ENCODE results near the gene DOK3.

Gene DOK3, protein sequence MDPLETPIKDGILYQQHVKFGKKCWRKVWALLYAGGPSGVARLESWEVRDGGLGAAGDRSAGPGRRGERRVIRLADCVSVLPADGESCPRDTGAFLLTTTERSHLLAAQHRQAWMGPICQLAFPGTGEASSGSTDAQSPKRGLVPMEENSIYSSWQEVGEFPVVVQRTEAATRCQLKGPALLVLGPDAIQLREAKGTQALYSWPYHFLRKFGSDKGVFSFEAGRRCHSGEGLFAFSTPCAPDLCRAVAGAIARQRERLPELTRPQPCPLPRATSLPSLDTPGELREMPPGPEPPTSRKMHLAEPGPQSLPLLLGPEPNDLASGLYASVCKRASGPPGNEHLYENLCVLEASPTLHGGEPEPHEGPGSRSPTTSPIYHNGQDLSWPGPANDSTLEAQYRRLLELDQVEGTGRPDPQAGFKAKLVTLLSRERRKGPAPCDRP

DNA sequence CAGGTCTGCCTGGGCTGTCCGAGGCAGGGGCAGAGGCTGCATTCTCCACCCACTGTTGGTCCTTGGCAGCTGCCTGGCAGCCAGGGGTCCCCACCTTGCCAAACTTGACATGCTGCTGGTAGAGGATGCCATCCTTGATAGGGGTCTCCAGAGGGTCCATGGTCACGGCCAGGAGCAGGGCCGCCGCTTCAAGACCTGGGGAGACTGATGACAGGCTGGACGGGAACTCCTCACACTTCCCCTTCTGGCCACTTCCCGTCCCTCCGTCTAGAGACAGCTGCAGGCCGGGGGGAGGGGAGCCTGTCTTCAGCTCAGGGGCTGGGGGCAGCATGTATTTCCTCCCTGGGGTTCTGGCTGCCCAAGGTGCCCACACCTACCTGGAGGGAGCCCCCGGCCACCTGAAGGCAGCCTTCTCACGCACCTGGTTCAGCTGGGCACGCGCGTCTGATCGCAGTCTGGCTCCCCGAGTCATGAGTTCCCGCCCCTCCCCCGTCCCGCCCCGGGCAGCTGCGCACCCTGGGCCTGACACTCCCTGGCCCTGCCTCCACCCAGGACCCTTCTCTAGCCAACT is at the start of gene DOK3:
DOK3 (minus strand) TSS at position 446 of the 571 bp plus-strand sequence; CDS start at position 160, 286 bp downstream.
- no peak for DNase-seq

DNA sequence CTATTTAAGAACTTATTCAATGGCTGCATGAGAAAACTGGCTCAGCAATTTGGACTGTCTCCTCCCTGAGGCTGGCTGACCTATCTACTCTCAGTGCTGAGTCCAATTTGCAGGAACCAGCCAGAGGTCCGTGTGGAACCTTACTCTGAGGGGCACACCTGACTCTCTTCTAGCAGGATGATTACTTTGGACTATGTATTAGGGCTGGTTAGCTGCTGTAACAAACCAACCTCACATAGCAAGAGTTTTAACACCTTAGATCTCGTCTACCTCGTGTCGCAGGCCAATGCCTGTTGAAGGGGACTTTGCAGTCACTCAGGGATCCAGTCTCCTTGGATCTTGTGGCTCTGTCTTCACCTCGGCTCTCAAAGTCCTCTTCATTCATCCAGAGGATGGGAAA is 48.2 kb upstream of the DOK3 start:
- no peak for DNase-seq

DNA sequence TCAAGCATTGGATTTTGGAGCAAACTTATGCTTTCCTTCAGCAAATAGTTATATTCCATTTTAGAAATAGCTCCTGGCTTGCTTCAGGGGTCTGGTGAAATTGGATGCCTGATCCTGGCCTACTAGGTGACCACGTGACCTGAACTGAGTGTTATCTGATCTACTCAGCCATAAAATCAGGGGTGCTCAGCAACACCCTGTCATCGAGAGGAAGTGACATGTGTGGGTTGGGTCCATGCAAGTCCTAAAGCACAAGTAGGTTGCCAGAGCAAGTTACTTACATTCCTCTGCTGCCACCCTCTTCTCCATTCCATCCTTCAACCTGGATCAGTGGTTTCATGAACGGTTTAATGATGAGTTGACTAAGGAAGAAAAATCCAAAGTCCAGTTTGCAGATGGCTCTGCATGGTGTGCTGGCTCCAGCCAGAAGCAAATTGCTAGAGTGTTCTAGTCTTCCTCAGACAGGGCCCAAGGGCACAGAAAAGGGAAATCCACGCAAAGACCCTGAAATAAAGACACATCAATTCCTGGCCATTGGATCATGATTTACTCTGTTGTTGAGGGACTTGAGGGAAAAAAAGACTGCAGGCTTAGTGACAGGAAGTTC is 47.5 kb upstream of the DOK3 start:
- DNase-seq: no peak

DNA sequence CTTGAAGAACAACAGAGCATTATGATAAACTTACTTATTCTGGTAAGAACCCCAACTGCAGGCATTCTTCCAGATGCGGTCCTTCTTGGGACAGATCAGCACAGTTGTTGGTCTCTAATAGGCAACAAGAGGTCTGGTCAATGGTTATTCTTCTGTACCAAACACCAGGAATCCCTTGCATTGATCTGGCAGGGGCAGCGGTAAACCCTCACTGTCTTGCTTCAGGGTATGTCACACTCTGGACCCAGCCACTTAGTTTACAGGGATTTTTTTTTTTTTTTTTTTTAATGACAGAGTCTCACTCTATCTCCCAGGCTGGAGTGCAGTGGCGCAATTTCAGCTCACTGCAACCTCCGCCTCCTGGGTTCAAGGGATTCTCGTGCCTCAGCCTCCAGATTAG is 46.0 kb upstream of the DOK3 start:
- DNase-seq: no peak

DNA sequence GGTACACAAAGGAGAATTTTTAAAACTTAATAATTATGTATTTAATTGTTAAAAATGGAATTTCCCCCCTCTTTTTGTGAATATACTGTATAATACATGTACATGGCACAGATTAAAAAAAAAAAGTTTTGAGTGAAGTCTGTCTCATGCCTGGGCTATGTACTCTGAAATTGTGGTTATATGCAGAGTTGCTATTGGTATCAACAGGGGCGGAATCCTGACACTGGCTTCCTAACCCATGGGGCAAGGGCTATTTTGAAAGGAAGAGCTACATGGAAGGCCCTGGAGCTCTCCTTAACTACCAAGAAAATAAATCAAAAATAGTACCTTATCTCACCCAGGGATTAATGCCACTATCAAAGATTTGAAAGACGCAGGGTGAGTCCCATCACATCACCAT is 45.6 kb upstream of the DOK3 start:
- DNase-seq: no peak

DNA sequence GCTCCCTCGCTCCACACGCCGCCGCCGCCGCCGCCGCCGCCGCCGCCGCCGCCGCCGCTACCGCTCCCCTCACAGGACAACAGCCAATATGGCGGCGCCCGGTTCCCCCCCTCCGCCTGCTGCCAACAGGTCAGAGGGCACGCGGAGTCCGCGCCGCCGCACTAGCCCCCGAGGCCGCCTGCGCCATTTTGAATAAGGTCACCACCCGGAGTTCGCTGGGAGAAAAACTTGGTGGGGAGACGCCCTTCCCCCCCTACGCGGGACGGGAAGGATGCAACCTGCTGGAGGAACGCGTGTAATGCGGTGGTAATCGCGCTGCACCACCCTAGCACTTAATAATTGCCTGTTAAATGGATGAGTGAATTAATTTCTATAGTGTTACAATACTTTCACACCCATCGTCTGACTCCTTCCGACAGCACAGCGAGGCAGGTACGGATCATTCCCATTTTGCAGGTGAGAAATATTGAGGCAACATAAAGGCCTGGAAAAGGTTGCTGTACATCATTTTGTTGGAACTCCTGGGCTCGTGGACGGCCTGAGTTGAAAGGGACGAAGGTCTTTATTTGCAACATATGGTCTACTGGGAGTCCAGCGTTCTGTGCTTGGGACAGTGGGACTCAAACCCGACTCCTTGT is 45.0 kb upstream of the DOK3 start, which contains the start of gene FAM193B:
FAM193B (minus strand) TSS at position 90 of the 638 bp plus-strand sequence. CDS start 105 bp downstream, outside the sequence.
- DNase-seq: peak; percentile 79

DNA sequence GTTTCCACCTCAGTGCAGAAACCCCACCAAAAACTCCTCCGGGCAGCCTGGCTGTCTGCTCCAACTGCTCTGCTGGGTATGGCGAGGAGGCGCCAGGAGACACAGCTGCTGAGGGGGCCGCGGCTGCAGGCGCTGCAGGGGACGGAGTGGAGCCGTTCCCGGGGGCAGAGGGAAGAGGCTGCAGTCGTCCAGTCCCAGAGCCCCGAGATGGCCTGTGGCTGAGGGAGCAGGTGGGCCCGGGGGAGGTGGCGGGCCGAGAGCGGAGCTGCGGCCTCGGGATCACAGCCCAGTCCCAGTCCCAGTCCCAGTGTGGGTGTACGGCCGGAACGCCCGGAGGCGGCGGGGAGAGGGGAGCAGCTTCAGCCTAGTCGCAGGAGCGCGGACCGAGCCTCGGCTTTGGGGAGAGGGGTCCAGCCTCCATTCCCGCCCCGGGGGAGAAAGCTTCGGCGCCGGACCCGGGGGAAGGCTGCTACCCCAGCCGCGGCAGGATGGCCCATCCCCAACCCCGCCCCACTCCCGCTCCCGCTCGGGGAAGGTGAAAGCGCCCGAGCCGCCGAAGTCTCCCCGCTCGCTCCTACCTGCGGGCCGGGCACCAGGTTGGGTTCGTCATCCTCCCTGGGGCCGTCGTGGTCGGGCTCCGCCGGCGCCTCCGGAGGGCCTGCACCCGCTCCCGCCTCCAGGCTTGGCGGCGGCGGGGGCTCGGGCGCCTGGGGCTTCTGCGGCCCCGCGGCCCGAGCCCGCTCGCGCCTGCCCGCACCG is 44.2 kb upstream of the DOK3 start:
- peak; percentile 11 for DNase-seq

DNA sequence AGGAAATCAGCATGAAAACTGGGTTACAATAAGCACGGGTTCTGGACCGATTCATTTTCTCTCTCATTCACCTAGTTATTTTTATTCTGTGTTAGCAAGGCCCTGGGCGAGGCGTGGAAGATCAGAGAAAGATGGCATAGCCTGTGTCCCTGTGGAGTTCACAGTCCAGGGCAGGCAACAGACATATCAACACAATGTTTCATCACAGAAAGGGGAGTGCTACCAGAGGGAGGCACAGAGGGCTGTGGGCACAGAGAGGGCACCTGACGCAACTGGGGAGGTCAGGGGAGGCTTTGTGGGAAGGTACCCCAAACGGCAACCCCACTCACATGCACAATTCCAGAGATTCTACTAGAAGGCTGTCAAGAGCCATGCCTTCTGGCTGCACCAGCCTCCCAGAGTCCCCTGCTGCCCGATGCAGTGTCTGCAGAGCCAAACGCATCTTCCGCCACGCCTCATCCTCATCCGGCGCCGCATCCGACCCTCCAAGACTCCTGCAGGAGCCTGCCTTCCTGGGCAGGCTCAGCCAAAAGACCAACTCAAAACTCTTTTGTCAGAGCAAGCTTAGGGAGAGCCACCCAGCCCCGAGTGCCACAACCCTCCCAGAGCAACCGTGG is 43.3 kb upstream of the DOK3 start:
- no peak for DNase-seq

DNA sequence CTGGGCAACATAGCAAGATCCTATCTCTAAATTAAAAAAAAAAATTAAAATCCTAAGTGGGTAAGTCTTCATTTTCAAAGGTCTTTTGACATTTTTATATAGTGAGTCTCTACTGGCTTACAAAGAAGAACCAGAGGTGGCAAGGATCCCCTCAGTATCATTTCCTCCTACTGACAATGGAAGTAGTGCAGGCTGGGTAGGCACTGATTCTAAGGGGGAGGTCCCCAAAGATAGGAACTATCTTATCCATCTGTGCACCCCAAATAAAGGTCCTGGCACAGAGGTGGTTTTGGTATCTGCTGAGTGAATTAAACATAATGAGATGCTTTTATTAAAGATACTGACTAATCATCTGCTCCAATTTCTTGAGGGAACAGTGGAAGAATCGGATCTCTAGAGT is 40.5 kb upstream of the DOK3 start:
- no peak for DNase-seq

DNA sequence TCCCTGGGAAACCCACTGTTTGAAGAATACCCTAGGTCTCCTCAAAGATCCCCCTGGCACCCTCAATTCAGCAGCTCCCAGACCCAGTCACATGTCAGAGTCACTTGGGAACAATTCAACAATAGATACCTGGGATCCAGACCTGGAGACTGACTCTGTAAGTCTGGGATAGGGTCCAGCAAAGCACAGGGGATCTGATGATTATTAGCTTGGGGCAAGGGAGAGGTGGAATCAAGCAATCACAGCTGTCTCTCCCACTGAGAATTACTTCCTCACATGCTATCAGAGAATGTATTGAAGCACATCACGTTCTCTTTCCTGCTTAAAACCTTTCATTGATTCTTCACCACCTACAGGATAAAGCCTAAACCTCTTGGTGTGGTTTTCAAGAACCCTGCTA is 38.9 kb upstream of the DOK3 start:
- DNase-seq: no peak

DNA sequence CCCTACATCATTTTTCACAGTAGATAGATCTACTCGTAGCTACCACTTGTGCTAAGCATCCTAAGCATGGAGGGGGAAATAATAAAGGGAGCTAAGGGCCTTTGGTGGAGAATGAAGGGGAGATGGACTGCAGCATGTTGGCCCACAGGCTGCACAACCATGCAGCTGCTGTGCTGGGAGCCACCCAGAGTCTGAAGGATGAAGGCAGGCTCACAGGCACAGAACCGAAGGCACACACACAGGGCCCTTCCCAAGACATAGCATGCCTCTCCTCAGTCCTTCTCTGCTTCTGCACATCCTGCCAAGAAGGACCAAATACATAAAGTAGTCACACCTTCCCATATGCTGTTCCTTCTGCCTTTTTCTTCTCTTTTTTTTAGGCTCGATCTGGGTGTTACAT is 38.1 kb upstream of the DOK3 start:
- DNase-seq: no peak

DNA sequence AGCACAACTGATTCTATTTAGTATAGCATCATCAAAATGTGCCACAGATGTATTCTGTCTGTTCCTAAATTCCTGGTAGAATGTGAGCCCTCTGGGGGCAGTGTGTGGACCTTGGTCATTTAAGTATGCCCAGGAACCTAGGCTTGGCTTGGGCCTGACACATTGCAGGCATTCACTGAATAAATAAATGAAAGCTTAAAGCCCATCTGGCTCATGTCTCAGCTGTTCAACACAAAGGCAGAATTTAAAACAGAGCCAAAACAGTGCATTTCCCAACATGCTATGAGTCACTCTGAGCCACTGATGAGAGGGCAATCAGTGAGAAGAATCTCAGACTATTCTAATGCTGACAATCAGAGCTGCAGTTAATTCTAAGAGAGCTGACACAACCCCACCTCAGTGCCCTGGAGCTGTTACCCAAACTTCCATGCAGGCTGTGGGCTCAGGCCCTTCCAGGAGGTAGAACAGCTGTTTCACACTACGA is 36.7 kb upstream of the DOK3 start:
- no peak for DNase-seq

DNA sequence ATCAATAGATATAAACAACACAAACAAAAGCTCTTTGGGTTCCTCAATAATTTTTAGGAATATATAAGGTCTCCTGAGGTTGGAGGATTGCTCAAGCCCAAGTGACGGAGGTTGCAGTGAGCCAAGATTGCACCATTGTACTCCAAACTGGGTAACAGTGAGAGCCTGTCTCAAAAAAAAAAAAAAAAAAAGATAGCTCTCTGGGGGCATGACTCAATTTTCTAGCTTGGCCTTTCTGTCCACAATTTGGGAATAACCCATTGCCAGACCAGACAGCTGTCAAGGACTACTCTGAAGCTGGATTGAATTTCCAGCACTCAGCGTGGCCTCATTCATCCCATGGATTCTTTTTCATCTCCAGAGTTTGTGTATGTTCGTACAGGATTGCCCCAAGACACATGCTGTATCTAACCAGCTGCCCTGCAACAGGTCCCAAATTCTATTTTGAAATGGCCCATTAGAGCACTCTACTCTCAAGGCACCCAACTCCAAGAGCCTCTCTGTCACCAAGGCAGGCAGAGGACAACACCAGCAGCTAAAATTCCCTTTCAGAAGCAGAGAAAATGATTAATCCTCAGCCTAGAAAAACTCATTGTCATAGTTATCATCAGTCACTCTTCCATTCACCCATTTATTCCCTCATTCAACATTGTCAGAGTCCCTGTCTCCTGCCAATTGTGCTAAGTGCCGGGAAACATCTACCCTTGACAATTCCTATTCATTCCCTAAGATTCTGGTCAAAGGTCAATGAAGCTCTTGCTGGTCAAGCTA is 36.0 kb upstream of the DOK3 start:
- no peak for DNase-seq

DNA sequence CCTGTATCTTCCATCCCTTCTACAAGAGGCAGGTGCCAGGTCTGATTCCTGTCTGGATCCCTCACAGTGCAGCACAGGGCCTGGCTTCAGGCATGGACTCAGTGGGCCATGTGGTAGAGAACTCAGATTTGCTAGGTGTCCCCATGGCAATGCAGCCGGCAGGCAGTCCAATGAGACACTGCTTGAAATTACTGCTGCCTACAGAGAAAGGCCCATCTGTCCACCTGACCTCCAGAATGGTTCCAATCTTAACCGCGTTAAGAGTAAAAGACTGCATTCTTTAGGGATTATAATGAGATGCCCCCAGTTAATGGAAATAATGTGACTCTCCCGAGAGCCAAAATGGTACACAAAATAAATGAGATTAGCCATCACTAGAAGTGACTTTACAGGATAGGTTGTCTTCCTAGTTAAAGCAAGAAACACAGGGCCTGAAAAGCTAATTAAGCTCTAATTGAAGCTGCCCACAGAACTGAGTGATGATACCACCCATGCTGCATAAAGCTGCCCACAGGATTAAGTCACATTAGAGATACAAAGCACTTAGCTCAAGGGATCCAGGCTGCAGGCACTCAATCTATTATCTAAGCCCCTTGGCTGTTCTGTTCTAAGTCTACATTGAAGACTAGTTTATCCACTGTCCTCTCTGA is 33.3 kb upstream of the DOK3 start:
- DNase-seq: no peak

DNA sequence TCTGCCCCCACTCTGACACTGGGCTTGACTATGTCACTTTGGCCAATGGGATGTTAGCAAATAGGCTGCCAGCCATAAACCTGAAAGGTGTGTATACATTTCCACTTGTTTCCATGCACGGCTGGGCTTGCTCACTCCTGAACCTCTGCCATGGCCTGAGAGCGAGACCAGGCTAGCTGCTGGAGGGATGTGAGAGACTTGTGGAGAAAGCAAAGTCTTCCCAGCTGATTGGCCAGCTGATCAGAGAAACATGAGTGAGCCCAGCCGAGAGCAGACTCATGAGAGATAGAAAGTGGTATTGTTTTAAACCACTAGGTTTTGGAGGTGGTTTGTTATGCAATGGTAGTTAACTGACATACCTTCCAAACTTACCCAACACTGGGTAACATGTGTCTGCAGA is 30.8 kb upstream of the DOK3 start:
- no peak for DNase-seq

DNA sequence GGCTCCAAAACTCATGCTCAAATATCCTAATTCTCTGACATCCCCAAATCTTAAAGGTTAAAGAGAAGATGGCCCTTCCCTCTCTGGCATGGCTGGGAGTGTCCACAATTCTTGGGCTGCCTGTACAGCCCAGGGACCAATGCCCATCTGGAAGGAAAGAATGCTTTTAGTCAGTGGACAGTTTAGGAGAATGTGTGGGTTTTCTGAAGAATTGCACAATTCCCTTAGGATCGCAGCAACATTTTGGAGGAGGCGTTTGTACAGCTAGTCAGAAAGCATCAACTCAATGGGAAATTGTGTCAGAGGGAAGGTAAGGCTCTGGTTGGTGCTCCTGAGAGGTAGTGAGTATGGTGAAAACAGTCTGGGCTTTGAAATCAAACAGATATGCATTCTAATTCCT is 29.8 kb upstream of the DOK3 start:
- DNase-seq: no peak

DNA sequence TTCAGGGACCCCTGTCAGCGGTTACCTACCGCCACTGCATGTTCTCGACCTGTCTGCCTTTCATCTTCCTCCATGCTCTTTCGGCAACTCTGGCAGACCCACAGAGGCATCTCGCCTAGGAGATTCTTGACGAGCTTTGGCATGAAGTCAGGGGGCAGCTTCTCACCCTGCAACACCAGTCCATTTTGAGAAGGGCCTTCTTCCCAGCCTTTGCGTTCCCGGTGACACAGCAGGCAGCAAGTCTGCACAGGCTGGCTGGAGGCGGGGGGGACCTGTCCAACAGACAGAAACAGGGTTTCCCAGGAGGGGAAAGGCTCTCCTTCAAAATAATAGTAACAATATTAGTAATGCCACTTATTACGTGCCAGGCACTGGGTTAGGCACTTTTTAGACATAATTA is 29.2 kb upstream of the DOK3 start:
- DNase-seq: no peak

DNA sequence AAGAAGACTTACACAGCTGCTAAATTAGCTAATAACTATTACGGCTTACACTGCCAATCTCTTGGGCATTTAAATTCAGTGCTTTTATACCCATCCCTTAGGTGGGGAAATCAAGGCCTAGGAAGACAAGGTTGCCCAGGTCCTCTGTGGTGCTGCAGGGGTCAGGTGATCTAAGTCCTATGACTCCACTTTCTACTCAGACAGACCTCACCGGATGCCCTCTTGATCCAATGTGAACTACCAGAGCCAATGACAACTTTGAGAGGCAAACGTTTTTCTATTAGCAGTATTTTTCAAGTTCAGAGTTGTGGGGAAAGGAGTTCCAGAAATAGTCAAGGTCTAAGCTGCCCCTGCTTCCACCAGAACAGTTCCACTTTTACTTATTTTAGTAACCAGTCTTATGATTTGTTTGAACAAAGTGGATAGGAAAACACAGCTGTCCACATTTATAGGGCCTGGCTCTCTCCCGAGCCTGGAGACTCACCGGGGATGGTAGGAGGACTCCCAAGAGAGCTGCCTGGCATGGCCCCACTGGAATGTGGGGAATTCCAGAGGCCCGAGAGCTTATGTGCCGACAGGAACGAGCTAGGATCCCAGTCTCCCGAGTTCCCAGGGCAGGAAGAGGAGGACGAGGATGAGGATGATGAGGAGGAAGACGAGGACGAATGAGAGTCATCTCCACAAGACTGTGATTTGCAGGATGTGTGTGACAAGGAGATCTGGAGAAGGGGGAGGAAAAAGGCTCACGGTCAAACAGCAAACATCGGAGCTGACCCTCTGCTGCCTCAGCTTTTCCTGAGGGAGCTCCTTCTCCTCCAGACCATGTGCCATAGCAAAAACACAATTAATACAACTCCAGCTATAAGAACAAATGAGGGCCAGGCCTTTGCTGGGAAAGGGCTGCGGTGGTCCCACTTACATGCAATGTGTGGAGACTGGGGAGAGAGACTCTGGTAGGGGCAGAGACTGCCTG is 28.0 kb upstream of the DOK3 start:
- DNase-seq: no peak

DNA sequence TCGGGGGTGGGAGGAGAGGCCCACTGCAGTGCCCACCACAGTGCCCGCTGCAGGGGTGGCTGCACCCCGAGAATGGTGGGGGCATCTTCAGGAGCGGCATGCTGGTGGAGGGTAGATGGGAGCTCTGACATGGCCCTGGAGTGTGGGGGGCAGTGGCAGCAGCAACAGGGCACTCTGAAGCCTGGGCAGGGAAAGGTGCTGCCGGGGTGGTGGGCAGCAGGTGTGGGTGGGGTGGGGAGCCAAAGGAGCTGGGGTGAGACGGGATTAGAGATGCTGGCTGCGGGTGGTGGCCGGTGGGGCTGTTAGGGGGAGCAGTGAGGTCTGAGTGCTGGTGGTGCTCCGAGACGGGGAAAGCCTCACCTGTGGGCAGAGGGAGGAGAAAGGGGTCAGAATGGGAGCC is 26.8 kb upstream of the DOK3 start:
- no peak for DNase-seq

DNA sequence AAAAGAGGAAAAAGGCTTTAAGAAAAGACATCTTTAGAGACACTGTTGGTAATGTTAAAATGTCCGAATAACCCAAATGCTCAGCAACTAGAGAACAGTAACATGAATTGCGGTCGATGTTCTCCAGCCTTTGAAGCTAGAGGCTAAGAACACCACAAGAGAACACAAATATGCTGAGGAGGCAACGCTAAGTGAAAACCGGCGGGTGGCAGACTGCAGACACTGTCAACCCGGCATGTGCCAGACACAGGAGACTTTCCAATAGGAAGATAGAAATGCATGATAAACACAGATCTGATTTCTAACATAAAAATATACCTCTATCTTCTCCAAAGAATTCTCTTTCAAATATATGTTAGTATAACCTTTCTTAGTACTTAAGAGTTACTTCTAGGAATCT is 25.5 kb upstream of the DOK3 start:
- no peak for DNase-seq

Data from NCI-H1105 treated with DMSO at 0.1 percent for 48 hours (cell line).